Measurements from ENCODE around the gene TAPBPL. TPM values are rescaled to one million over a fixed set of nuclear protein-coding genes. Genes with fewer than 3 reads are reported as not detected.
A peak's percentile ranks its signal among the peaks of the same experiment; 100 is the strongest.

The TAPBPL gene
- 38.5 TPM for polyA plus RNA-seq
- long read RNA-seq, donor 1, partial matches to known transcripts: 7 of 13 reads
- long read RNA-seq, donor 1, other reads (novel, unspliced or antisense): 0 of 13 reads
- long read RNA-seq, donor 2, transcript TAPBPL-201 (7 exons, 1,741 nt): major isoform, 6 of 52 reads
- long read RNA-seq, donor 2, partial matches to known transcripts: 45 of 52 reads
- long read RNA-seq, donor 2, other reads (novel, unspliced or antisense): 0 of 52 reads
- long read RNA-seq, donor 3: 0 reads
- long read RNA-seq, donor 4, partial matches to known transcripts: 0 of 1 reads
- long read RNA-seq, donor 4, other reads (novel, unspliced or antisense): 0 of 1 reads
- long read RNA-seq, donor 5, transcript TAPBPL-201 (7 exons, 1,741 nt): major isoform, 8 of 14 reads
- long read RNA-seq, donor 5, partial matches to known transcripts: 6 of 14 reads
- long read RNA-seq, donor 5, other reads (novel, unspliced or antisense): 0 of 14 reads
- long read RNA-seq, donor 6, transcript TAPBPL-201 (7 exons, 1,741 nt): major isoform, 10 of 23 reads
- long read RNA-seq, donor 6, partial matches to known transcripts: 10 of 23 reads
- long read RNA-seq, donor 6, other reads (novel, unspliced or antisense): 0 of 23 reads
- long read RNA-seq, donor 7, partial matches to known transcripts: 0 of 3 reads
- long read RNA-seq, donor 7, other reads (novel, unspliced or antisense): 0 of 3 reads
- long read RNA-seq, donor 8, transcript TAPBPL-201 (7 exons, 1,741 nt): major isoform, 13 of 38 reads
- long read RNA-seq, donor 8, partial matches to known transcripts: 24 of 38 reads
- long read RNA-seq, donor 8, other reads (novel, unspliced or antisense): 0 of 38 reads
- long read RNA-seq, donor 9, transcript TAPBPL-201 (7 exons, 1,741 nt): major isoform, 8 of 52 reads
- long read RNA-seq, donor 9, partial matches to known transcripts: 44 of 52 reads
- long read RNA-seq, donor 9, other reads (novel, unspliced or antisense): 0 of 52 reads
- long read RNA-seq, donor 10, transcript TAPBPL-201 (7 exons, 1,741 nt): major isoform, 18 of 29 reads
- long read RNA-seq, donor 10, partial matches to known transcripts: 11 of 29 reads
- long read RNA-seq, donor 10, other reads (novel, unspliced or antisense): 0 of 29 reads
- long read RNA-seq, donor 11, transcript TAPBPL-201 (7 exons, 1,741 nt): major isoform, 8 of 18 reads
- long read RNA-seq, donor 11, partial matches to known transcripts: 9 of 18 reads
- long read RNA-seq, donor 11, other reads (novel, unspliced or antisense): 0 of 18 reads

DNA sequence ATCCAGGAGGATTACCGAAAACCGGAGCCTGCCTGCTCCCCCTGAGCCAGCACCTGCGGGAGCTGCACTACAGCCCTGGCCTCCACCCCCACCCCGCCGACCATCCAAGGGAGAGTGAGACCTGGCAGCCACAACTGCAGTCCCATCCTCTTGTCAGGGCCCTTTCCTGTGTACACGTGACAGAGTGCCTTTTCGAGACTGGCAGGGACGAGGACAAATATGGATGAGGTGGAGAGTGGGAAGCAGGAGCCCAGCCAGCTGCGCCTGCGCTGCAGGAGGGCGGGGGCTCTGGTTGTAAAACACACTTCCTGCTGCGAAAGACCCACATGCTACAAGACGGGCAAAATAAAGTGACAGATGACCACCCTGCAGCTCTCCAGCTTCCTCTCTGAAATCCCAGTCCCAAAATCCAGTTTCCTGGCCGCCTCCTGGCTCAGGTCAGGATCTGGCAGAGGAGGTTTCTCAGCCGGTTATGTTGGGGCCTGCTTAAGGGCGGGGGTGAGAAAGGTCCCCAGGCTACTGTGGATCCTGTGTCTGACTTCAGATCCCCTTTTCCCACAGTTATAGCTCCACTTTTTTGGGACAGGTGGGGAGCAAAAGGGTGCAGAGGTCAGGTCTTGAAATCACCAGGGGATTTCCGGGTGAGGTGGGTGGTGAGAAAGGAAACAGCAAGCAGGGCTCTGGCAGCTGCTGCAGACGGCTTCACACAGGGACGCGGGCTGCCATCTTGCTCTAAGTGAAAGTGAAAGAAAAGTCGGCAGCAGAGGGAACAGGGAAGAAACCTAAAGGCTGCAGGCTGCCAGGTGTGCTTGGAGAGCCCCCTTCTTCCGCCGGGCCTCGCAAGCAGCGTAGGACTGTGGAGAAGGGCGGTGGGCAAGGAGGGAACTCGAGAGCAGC is at the start of gene TAPBPL:
Gene TAPBPL, plus strand, starts transcription at position 695 of the 897 bp plus-strand sequence. CDS start 207 bp downstream, outside the sequence.
- Histone ChIP-seq H3K4me1 (ENCODE audit: control insufficient read depth, insufficient read depth, low read length) (peaks cover 17% of the 10 kb centered on the region), H3K27me3 (ENCODE audit: control insufficient read depth, insufficient read depth, low read length) (no peaks in the 10 kb centered on the region), H3K27ac (ENCODE audit: low read length) (peak within 1 kb of the TSS; percentile 96), H3K9me3 (ENCODE audit: control insufficient read depth, low read depth, low read length) (no peaks in the 10 kb centered on the region), H3K4me3 (ENCODE audit: low read length) (peak within 1 kb of the TSS; percentile 75), H3K36me3 (ENCODE audit: control insufficient read depth, insufficient read depth, low read length) (peaks cover 24% of the 10 kb centered on the region)
- WGBS (ENCODE audit: insufficient coverage, low lambda C conversion rate): no CpG with 5 or more reads among the region's 27 CpGs
- peak; percentile 87 to 94 for DNase-seq

- WGBS (ENCODE audit: insufficient coverage, low lambda C conversion rate): no CpG with 5 or more reads among the region's 5 CpGs
- Histone ChIP-seq H3K9me3 (ENCODE audit: control insufficient read depth, low read depth, low read length) (no peaks in the 10 kb centered on the region), H3K27me3 (ENCODE audit: control insufficient read depth, insufficient read depth, low read length) (no peaks in the 10 kb centered on the region), H3K36me3 (ENCODE audit: control insufficient read depth, insufficient read depth, low read length) (no peaks in the 10 kb centered on the region), H3K4me1 (ENCODE audit: control insufficient read depth, insufficient read depth, low read length) (no peaks in the 10 kb centered on the region), H3K4me3 (ENCODE audit: low read length) (no peak overlapping the region), H3K27ac (ENCODE audit: low read length) (no peak overlapping the region)
- no peak for DNase-seq
These were observed 47.5 kb upstream of the TAPBPL start for GRCh38 chr12:6404390-6404789.

GRCh38 chr12:6405963-6406362 is 45.9 kb upstream of the TAPBPL start:
- Histone ChIP-seq H3K4me3 (ENCODE audit: low read length) (no peak overlapping the region), H3K4me1 (ENCODE audit: control insufficient read depth, insufficient read depth, low read length) (no peaks in the 10 kb centered on the region), H3K27me3 (ENCODE audit: control insufficient read depth, insufficient read depth, low read length) (no peaks in the 10 kb centered on the region), H3K9me3 (ENCODE audit: control insufficient read depth, low read depth, low read length) (no peaks in the 10 kb centered on the region), H3K27ac (ENCODE audit: low read length) (no peak overlapping the region), H3K36me3 (ENCODE audit: control insufficient read depth, insufficient read depth, low read length) (no peaks in the 10 kb centered on the region)
- WGBS (ENCODE audit: insufficient coverage, low lambda C conversion rate): 83% methylated on average over 4 of the region's 6 CpGs
- DNase-seq: no peak

DNA sequence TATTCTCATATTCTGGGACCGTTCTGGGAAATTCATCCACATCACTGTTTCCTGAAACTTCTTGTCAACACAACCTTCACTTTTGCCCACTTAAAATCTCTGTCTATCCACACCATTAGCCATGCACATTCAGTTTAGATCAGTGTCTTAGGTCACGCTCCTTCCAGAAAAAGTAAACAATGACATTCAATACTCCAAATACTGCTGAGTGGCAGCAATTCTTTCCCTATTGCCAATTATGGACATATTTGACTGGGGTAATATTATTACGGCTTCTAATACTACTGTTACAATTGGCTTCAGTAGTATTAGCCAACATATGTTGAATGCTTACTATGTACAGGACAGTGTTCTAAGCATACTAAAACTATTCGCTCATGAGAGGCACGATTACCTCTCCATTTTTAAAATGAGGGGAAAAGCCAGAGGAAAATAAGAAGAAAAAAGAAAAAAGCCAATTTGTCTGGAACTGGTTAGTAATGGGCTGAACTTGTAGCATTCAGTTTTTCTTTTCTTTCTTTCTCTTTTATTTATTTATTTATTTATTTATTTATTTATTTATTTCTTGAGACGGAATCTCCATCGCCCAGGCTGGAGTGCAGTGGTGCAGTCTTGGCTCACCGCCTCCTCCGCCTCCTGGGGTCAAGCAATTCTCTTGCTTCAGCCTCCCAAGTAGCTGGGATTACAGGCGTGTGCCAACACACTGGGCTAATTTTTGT is 44.4 kb upstream of the TAPBPL start:
- no peaks in the 10 kb centered on the region for H3K27me3 ChIP-seq (ENCODE audit: control insufficient read depth, insufficient read depth, low read length)
- no peak overlapping the region for H3K4me3 ChIP-seq (ENCODE audit: low read length)
- H3K36me3 ChIP-seq (ENCODE audit: control insufficient read depth, insufficient read depth, low read length): no peaks in the 10 kb centered on the region
- H3K4me1 ChIP-seq (ENCODE audit: control insufficient read depth, insufficient read depth, low read length): no peaks in the 10 kb centered on the region
- no peak overlapping the region for H3K27ac ChIP-seq (ENCODE audit: low read length)
- DNase-seq: no peak
- H3K9me3 ChIP-seq (ENCODE audit: control insufficient read depth, low read depth, low read length): no peaks in the 10 kb centered on the region
- 100% methylated on average over 1 of the region's 10 CpGs for WGBS (ENCODE audit: insufficient coverage, low lambda C conversion rate)

DNA sequence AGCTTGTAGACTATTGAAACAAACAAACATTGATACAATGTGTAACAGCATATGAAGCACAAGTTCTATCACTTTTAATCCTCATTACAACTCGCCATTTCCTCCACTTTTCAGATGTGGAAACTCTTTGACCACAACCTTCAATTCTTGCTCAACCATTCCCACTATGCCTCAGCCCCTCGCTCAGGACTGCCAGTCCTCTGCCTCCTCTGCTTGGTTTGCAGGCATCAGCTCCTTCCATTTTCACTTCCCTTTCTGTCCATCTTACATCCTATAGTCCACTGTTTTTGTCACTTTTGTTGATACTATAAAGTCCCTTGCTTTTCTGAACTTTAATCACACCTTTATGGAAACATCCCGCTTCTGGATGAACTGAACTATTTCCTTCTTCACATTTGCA is 35.2 kb upstream of the TAPBPL start:
- Histone ChIP-seq H3K4me1 (ENCODE audit: control insufficient read depth, insufficient read depth, low read length) (no peaks in the 10 kb centered on the region), H3K27me3 (ENCODE audit: control insufficient read depth, insufficient read depth, low read length) (no peaks in the 10 kb centered on the region), H3K36me3 (ENCODE audit: control insufficient read depth, insufficient read depth, low read length) (no peaks in the 10 kb centered on the region), H3K9me3 (ENCODE audit: control insufficient read depth, low read depth, low read length) (no peaks in the 10 kb centered on the region), H3K27ac (ENCODE audit: low read length) (no peak overlapping the region), H3K4me3 (ENCODE audit: low read length) (no peak overlapping the region)
- 100% methylated on average over 2 of the region's 3 CpGs for WGBS (ENCODE audit: insufficient coverage, low lambda C conversion rate)
- DNase-seq: no peak

GRCh38 chr12:6418796-6419195 is 33.0 kb upstream of the TAPBPL start:
- WGBS (ENCODE audit: insufficient coverage, low lambda C conversion rate): no CpG with 5 or more reads among the region's 6 CpGs

GRCh38 chr12:6420364-6420763 is 31.5 kb upstream of the TAPBPL start:
- Histone ChIP-seq H3K36me3 (ENCODE audit: control insufficient read depth, insufficient read depth, low read length) (no peaks in the 10 kb centered on the region), H3K27me3 (ENCODE audit: control insufficient read depth, insufficient read depth, low read length) (no peaks in the 10 kb centered on the region), H3K4me3 (ENCODE audit: low read length) (no peak overlapping the region), H3K27ac (ENCODE audit: low read length) (no peak overlapping the region), H3K9me3 (ENCODE audit: control insufficient read depth, low read depth, low read length) (no peaks in the 10 kb centered on the region), H3K4me1 (ENCODE audit: control insufficient read depth, insufficient read depth, low read length) (peaks cover 2% of the 10 kb centered on the region)
- no peak for DNase-seq
- WGBS (ENCODE audit: insufficient coverage, low lambda C conversion rate): no CpG with 5 or more reads among the region's 4 CpGs

More at GRCh38 chr12:6418796-6419195, 33.0 kb upstream of the TAPBPL start:
- no peak overlapping the region for H3K27ac ChIP-seq (ENCODE audit: low read length)
- H3K36me3 ChIP-seq (ENCODE audit: control insufficient read depth, insufficient read depth, low read length): no peaks in the 10 kb centered on the region
- H3K9me3 ChIP-seq (ENCODE audit: control insufficient read depth, low read depth, low read length): no peaks in the 10 kb centered on the region
- H3K27me3 ChIP-seq (ENCODE audit: control insufficient read depth, insufficient read depth, low read length): no peaks in the 10 kb centered on the region
- peaks cover 2% of the 10 kb centered on the region for H3K4me1 ChIP-seq (ENCODE audit: control insufficient read depth, insufficient read depth, low read length)
- DNase-seq: no peak
- no peak overlapping the region for H3K4me3 ChIP-seq (ENCODE audit: low read length)

- peak; percentile 88 to 91 for DNase-seq
- Histone ChIP-seq H3K27ac (ENCODE audit: low read length) (no peak overlapping the region), H3K4me3 (ENCODE audit: low read length) (no peak overlapping the region), H3K27me3 (ENCODE audit: control insufficient read depth, insufficient read depth, low read length) (no peaks in the 10 kb centered on the region), H3K9me3 (ENCODE audit: control insufficient read depth, low read depth, low read length) (no peaks in the 10 kb centered on the region), H3K36me3 (ENCODE audit: control insufficient read depth, insufficient read depth, low read length) (no peaks in the 10 kb centered on the region), H3K4me1 (ENCODE audit: control insufficient read depth, insufficient read depth, low read length) (peaks cover 2% of the 10 kb centered on the region)
- no CpG with 5 or more reads among the region's 9 CpGs for WGBS (ENCODE audit: insufficient coverage, low lambda C conversion rate)
These were observed 28.4 kb upstream of the TAPBPL start for GRCh38 chr12:6423267-6424007.

GRCh38 chr12:6424008-6424347 is 27.9 kb upstream of the TAPBPL start:
- no peak overlapping the region for H3K27ac ChIP-seq (ENCODE audit: low read length)
- no peaks in the 10 kb centered on the region for H3K9me3 ChIP-seq (ENCODE audit: control insufficient read depth, low read depth, low read length)
- no peak for DNase-seq
- no peaks in the 10 kb centered on the region for H3K36me3 ChIP-seq (ENCODE audit: control insufficient read depth, insufficient read depth, low read length)
- WGBS (ENCODE audit: insufficient coverage, low lambda C conversion rate): no CpG with 5 or more reads among the region's 6 CpGs
- peaks cover 2% of the 10 kb centered on the region for H3K4me1 ChIP-seq (ENCODE audit: control insufficient read depth, insufficient read depth, low read length)
- no peaks in the 10 kb centered on the region for H3K27me3 ChIP-seq (ENCODE audit: control insufficient read depth, insufficient read depth, low read length)
- no peak overlapping the region for H3K4me3 ChIP-seq (ENCODE audit: low read length)
